NCI-H2196 (cell line): ENCODE results near the gene BBOX1.
"Not testable (repeated sequence)": the region's sequence is repeated elsewhere in the genome, so short reads cannot be mapped to it uniquely, and the experiment has no call there.

Experiments
- DNase-seq: peaks from one replicate; lab custom pipeline; 2025; ENCODE audit not compliant: unreplicated experiment; lab: John Stamatoyannopoulos, UW

The BBOX1 gene

GRCh38 chr11:27083241-27083640 is 42.6 kb downstream of the BBOX1 start:
- no peak for DNase-seq

GRCh38 chr11:27083782-27084181 is 43.2 kb downstream of the BBOX1 start:
- no peak for DNase-seq

- DNase-seq = no peak
Observed at GRCh38 chr11:27084518-27084917, 43.9 kb downstream of the BBOX1 start.

GRCh38 chr11:27085111-27085510 is 44.5 kb downstream of the BBOX1 start:
- DNase-seq = no peak

- no peak for DNase-seq
Observed at GRCh38 chr11:27085605-27086004, 45.0 kb downstream of the BBOX1 start.

- no peak for DNase-seq
Observed at GRCh38 chr11:27087432-27087831, 46.8 kb downstream of the BBOX1 start.

- no peak for DNase-seq
Observed at GRCh38 chr11:27088353-27088752, 47.7 kb downstream of the BBOX1 start.

- no peak for DNase-seq
Observed at GRCh38 chr11:27089746-27090145, 49.1 kb downstream of the BBOX1 start.

GRCh38 chr11:27090357-27090948 is 49.8 kb downstream of the BBOX1 start:
- not testable (repeated sequence) for DNase-seq

- DNase-seq = no peak
Observed at GRCh38 chr11:27094120-27094519, 53.5 kb downstream of the BBOX1 start.

- no peak for DNase-seq
Observed at GRCh38 chr11:27095059-27095458, 54.4 kb downstream of the BBOX1 start.

- no peak for DNase-seq
Observed at GRCh38 chr11:27095887-27096286, 55.3 kb downstream of the BBOX1 start.

- DNase-seq = no peak
Observed at GRCh38 chr11:27097551-27097950, 56.9 kb downstream of the BBOX1 start.

- DNase-seq = peak; percentile 77
Observed at GRCh38 chr11:27100534-27100933, 59.9 kb downstream of the BBOX1 start.

GRCh38 chr11:27107548-27107947 is 66.9 kb downstream of the BBOX1 start:
- no peak for DNase-seq

- no peak for DNase-seq
Observed at GRCh38 chr11:27108809-27109208, 68.2 kb downstream of the BBOX1 start.

- no peak for DNase-seq
Observed at GRCh38 chr11:27111896-27112295, 71.3 kb downstream of the BBOX1 start.

- DNase-seq = no peak
Observed at GRCh38 chr11:27112946-27113345, 72.3 kb downstream of the BBOX1 start.

GRCh38 chr11:27115051-27115650 is 74.5 kb downstream of the BBOX1 start:
- no peak for DNase-seq

GRCh38 chr11:27116684-27117083 is 76.1 kb downstream of the BBOX1 start:
- no peak for DNase-seq

- no peak for DNase-seq
Observed at GRCh38 chr11:27118371-27118770, 77.8 kb downstream of the BBOX1 start.

GRCh38 chr11:27118949-27119348 is 78.3 kb downstream of the BBOX1 start:
- no peak for DNase-seq

GRCh38 chr11:27119396-27119795 is 78.8 kb downstream of the BBOX1 start:
- no peak for DNase-seq
